GM12878 (cell line): ENCODE data around the gene STRA8. TPM values are rescaled to one million over a fixed set of nuclear protein-coding genes. Genes with fewer than 3 reads are reported as not detected.

Experiments
- ATAC-seq: fragments of 200-7000 bp; cut with Tn5 transposase; 3 replicates; pipeline ENCODE4 v1.9.1; 2020; ENCODE audit warnings: mild to moderate bottlenecking, moderate library complexity
- BruUV-seq: library from RNA; stranded (reverse); fragments of 400-500 nt; replicated peaks from 2 replicates; lab custom pipeline; 2021; lab: Mats Ljungman, UMichigan
- CTCF ChIA-PET: fragments of 300-600 bp; sonication (Branson Sonifier 250); formaldehyde crosslinking; extraction: SDS; loops from one replicate; lab custom pipeline; 2021; ENCODE audit warnings: inconsistent platforms; lab: Yijun Ruan, JAX
- POLR2A ChIA-PET: fragments of 350-600 bp; formaldehyde crosslinking; extraction: SDS; loops from one replicate; lab custom pipeline; 2021; ENCODE audit warnings: inconsistent platforms; lab: Charles Lee
- RAD21 ChIA-PET: fragments of 300-600 bp; sonication (Branson Sonifier 250); formaldehyde crosslinking; loops from one replicate; lab custom pipeline; 2023; ENCODE audit warnings: antibody characterized with exemption; ENCODE audit not compliant: unreplicated experiment; lab: Charles Lee
- SMC1A ChIA-PET: fragments of 300-600 bp; sonication (Branson Sonifier 250); formaldehyde crosslinking; loops from one replicate; lab custom pipeline; 2023; ENCODE audit not compliant: unreplicated experiment, uncharacterized antibody; lab: Charles Lee
- DNase-seq: peaks from one replicate; pipeline ENCODE4 v3.0.0-alpha.2; 2011; ENCODE audit warnings: low read depth, low spot score
- FAIRE-seq: peaks from 3 replicates; lab custom pipeline; 2011; peaks lifted over from hg19 to GRCh38; lab: Jason Lieb, UNC
- H2AFZ ChIP-seq: 2 replicates; pipeline ENCODE4 v1.6.0; 2011; ENCODE audit warnings: low read depth, low read length, control low read depth; ENCODE audit not compliant: control insufficient read depth
- H3K27ac ChIP-seq: 2 replicates; pipeline ENCODE4 v1.5.1; 2011; ENCODE audit warnings: control low read depth; ENCODE audit not compliant: control insufficient read depth, insufficient read depth
- H3K27me3 ChIP-seq, 2 experiments: replicated peaks in 1 of 2; 2 replicates each; pipeline versions ENCODE4 v1.6.0 to v1.6.1; 2011; ENCODE audit warnings: low read length in 1 of 2; ENCODE audit not compliant: control insufficient read depth in 2 of 2, insufficient read depth in 2 of 2
- H3K36me3 ChIP-seq, 2 experiments: 2 replicates each; pipeline ENCODE4 v1.5.1; 2011; ENCODE audit warnings: low read length in 1 of 2; ENCODE audit not compliant: control insufficient read depth in 2 of 2, insufficient read depth in 2 of 2
- H3K4me1 ChIP-seq: 2 replicates; pipeline ENCODE4 v1.6.1; 2011; ENCODE audit warnings: mild to moderate bottlenecking, low read length, moderate library complexity, mixed read lengths; ENCODE audit not compliant: control insufficient read depth, insufficient read depth
- H3K4me2 ChIP-seq: 2 replicates; pipeline ENCODE4 v1.6.0; 2011; ENCODE audit warnings: control low read depth; ENCODE audit not compliant: control insufficient read depth, insufficient read depth
- H3K4me3 ChIP-seq: fragments of 200-600 bp; sonication (generic); 2 replicates; pipeline ENCODE4 v1.5.1; 2016
- H3K79me2 ChIP-seq: 2 replicates; pipeline ENCODE4 v1.6.0; 2011; ENCODE audit warnings: low read length; ENCODE audit not compliant: control insufficient read depth, insufficient read depth
- H3K9ac ChIP-seq: 2 replicates; pipeline ENCODE4 v1.8.0; 2011; ENCODE audit warnings: low read length, control low read depth, mixed read lengths; ENCODE audit not compliant: control insufficient read depth, insufficient read depth
- H3K9me3 ChIP-seq: replicated peaks from 3 replicates; pipeline ENCODE4 v1.5.1; 2011; ENCODE audit warnings: mild to moderate bottlenecking, low read length; ENCODE audit not compliant: control insufficient read depth, insufficient read depth
- H4K20me1 ChIP-seq: 2 replicates; pipeline ENCODE4 v1.6.0; 2011; ENCODE audit not compliant: control insufficient read depth, insufficient read depth
- CHD1 ChIP-seq: IDR thresholded peaks from 2 replicates; pipeline ENCODE4 v1.6.1; 2012; ENCODE audit warnings: low read depth, low read length, improper control_type of control experiment
- RELA ChIP-seq: fragments of 450-650 bp; IDR thresholded peaks from 2 replicates; pipeline ENCODE4 v1.8.0; 2014; ENCODE audit warnings: borderline replicate concordance; ENCODE audit not compliant: partially characterized antibody
- SREBF1 ChIP-seq: IDR thresholded peaks from 2 replicates; pipeline ENCODE4 v1.6.1; 2012; ENCODE audit warnings: mild to moderate bottlenecking, low read length
- SREBF2 ChIP-seq: IDR thresholded peaks from 2 replicates; pipeline ENCODE4 v1.6.1; 2012; ENCODE audit warnings: mild to moderate bottlenecking, low read length
- TCF3 ChIP-seq: IDR thresholded peaks from 2 replicates; pipeline ENCODE4 v1.6.1; 2012; ENCODE audit warnings: low read depth, mild to moderate bottlenecking, low read length, borderline replicate concordance; ENCODE audit not compliant: insufficient read depth
- ZSCAN29 ChIP-seq: fragments of 450-650 bp; IDR thresholded peaks from 2 replicates; pipeline ENCODE4 v1.6.1; 2017; ENCODE audit warnings: mild to moderate bottlenecking, moderate library complexity
- WGBS: methylation state at CpG from one replicate; pipeline ENCODE4 v1.1.6; 2016; ENCODE audit warnings: low lambda C conversion rate; ENCODE audit not compliant: insufficient replicate concordance, insufficient coverage; ENCODE audit errors: missing lambda C conversion rate; 5-methylcytosine and 5-hydroxymethylcytosine counted together
- in situ Hi-C: fragments of 300-500 bp; cut with MboI; formaldehyde crosslinking; loops from 9 replicates; pipeline ENCODE4 v1.14.3; 2018; ENCODE audit warnings: mixed read lengths
- intact Hi-C: fragments of 100-400 bp; cut with micrococcal nuclease; formaldehyde crosslinking; loops from one replicate; pipeline ENCODE4 v1.14.2; 2022; ENCODE audit not compliant: unreplicated experiment
- polyA plus RNA-seq, 11 experiments: library from polyadenylated mRNA; depleted of rRNA in 4 of 11; unstranded in 6 of 11; stranded (reverse) in 5 of 11; fragments of >200 nt; fragmentation: Nextera tagmentation in 4 of 11; fragmentation: Illumina TruSeq in 1 of 11; extraction: Ambion mirVana in 4 of 11; extraction: Trizol in 1 of 11; gene quantifications; 1 replicate in 1 of 11; 2 replicates in 10 of 11; pipeline versions ENCODE4 v1.2.1 to v1.2.3, GENCODE V29; 2011 to 2016; ENCODE audit warnings: inconsistent platforms in 2 of 11, missing spikeins in 2 of 11, low read depth in 1 of 11
- total RNA-seq, 4 experiments: library from RNA; depleted of rRNA in 3 of 4; stranded (reverse); fragments of >200 nt in 3 of 4; fragmentation: Illumina TruSeq in 1 of 4; extraction: Trizol in 1 of 4; gene quantifications; 2 replicates each; pipeline versions ENCODE4 v1.2.1 to v1.2.3, GENCODE V29; 2013 to 2021

Gene STRA8
- total and polyA plus RNA-seq, 10 of the 15 experiments (the other 5 are each of a cell fraction or from before 2014, with no cell fraction given): 0.15 TPM; not detected in 9

GRCh38 chr7:135273581-135273980, 39.9 kb downstream of the STRA8 start:
- H3K4me1 ChIP-seq: no peaks in the 10 kb centered on the region
- H3K9me3 ChIP-seq: no peaks in the 10 kb centered on the region; the same call in 2 of the 3 replicates
- intact Hi-C loops: loop anchor here (5.0 kb wide), 1 partner anchor 86 kb away; no protein-coding TSS in a partner anchor
- no peaks in the 10 kb centered on the region for H4K20me1 ChIP-seq
- no peaks in the 10 kb centered on the region for H3K27me3 ChIP-seq
- ChIA-PET CTCF (interaction anchor here (0.6 to 4.8 kb wide), 38 partner anchors 9 to 639 kb away, joined by 3 to 72 read pairs (median 6); no protein-coding TSS in a partner anchor), RAD21 (interaction anchor here (0.8 to 3.2 kb wide), 11 partner anchors 10 to 372 kb away, joined by 3 to 29 read pairs (median 9); partner anchors contain the start of gene WDR91), SMC1A (interaction anchor here (0.6 to 3.9 kb wide), 19 partner anchors 9 to 750 kb away, joined by 3 to 20 read pairs (median 4); partner anchors contain the start of gene CYREN), POLR2A (interaction anchor here (1.6 kb wide), 1 partner anchor 86 kb away, joined by 8 read pairs; no protein-coding TSS in a partner anchor)
- WGBS: 38% methylated on average over 4 of the region's 4 CpGs
- no peak overlapping the region for H2AFZ ChIP-seq
- no peak overlapping the region for H3K27ac ChIP-seq
- no peak overlapping the region for H3K9ac ChIP-seq
- no peak for DNase-seq
- in situ Hi-C loops: loop anchor here (5.0 kb wide), 1 partner anchor 374 kb away; no protein-coding TSS in a partner anchor
- H3K36me3 ChIP-seq: no peaks in the 10 kb centered on the region
- no peak for TF ChIP-seq SREBF2
- TF ChIP-seq SREBF1: no peak
- TF ChIP-seq CHD1: no peak
- TF ChIP-seq ZSCAN29: no peak
- no peak for TF ChIP-seq TCF3
- no peak for TF ChIP-seq RELA
- ATAC-seq: no peak; the same call in 2 of the 3 replicates
- H3K4me3 ChIP-seq: no peak overlapping the region
- H3K4me2 ChIP-seq: no peak overlapping the region
- FAIRE-seq: no peak
- BruUV-seq: no TSS peak
- no peaks in the 10 kb centered on the region for H3K79me2 ChIP-seq
